GM12873 (cell line): ENCODE data around the gene ANGEL1.

Source experiments
- TF ChIP-seq, protein P1 (sequence below): IDR thresholded peaks from 2 replicates; pipeline ENCODE4 v1.5.1; 2012; ENCODE audit warnings: low read depth, mild to moderate bottlenecking, moderate library complexity, low read length, control low read depth; ENCODE audit not compliant: insufficient read depth; ENCODE audit errors: missing control alignments

ANGEL1 gene

GRCh38 chr14:76779221-76780057 lies 33.2 kb downstream of the ANGEL1 start:
- TF ChIP-seq, protein P1, sequence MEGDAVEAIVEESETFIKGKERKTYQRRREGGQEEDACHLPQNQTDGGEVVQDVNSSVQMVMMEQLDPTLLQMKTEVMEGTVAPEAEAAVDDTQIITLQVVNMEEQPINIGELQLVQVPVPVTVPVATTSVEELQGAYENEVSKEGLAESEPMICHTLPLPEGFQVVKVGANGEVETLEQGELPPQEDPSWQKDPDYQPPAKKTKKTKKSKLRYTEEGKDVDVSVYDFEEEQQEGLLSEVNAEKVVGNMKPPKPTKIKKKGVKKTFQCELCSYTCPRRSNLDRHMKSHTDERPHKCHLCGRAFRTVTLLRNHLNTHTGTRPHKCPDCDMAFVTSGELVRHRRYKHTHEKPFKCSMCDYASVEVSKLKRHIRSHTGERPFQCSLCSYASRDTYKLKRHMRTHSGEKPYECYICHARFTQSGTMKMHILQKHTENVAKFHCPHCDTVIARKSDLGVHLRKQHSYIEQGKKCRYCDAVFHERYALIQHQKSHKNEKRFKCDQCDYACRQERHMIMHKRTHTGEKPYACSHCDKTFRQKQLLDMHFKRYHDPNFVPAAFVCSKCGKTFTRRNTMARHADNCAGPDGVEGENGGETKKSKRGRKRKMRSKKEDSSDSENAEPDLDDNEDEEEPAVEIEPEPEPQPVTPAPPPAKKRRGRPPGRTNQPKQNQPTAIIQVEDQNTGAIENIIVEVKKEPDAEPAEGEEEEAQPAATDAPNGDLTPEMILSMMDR: no peak

- TF ChIP-seq, protein P1: no peak
Observed at GRCh38 chr14:76778546-76779215, 34.0 kb downstream of the ANGEL1 start.

- TF ChIP-seq, protein P1: no peak
Observed at GRCh38 chr14:76777721-76778120, 35.0 kb downstream of the ANGEL1 start.

- TF ChIP-seq, protein P1: peak; percentile 19
Observed at GRCh38 chr14:76776428-76777251, 36.0 kb downstream of the ANGEL1 start.

GRCh38 chr14:76775695-76776427 lies 36.8 kb downstream of the ANGEL1 start:
- TF ChIP-seq, protein P1: no peak

- TF ChIP-seq, protein P1: no peak
Observed at GRCh38 chr14:76774821-76775694, 37.6 kb downstream of the ANGEL1 start.
